ENCODE measurements around the gene SPINK13. TPM values are rescaled to one million over a fixed set of nuclear protein-coding genes. Genes with fewer than 3 reads are reported as not detected.
"Not testable (repeated sequence)": the region's sequence is repeated elsewhere in the genome, so short reads cannot be mapped to it uniquely, and the experiment has no call there.

SPINK13 gene
- total and polyA plus RNA-seq, 7 experiments from 2014 or later = not detected

DNA sequence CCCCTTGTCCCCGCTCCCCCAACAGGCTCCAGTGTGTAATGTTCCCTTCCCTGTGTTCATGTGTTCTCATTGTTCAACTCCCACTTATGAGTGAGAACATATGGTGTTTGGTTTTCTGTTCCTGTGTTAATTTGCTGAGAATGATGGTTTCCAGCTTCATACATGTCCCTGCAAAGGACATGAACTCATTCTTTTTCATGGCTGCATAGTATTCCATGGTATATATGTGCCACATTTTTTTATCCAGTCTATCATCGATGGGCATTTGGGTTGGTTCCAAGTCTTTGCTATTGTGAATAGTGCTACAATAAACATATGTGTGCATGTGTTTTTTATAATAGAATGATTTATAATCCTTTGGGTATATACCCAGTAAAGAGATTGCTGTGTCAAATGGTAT is 6.5 kb downstream of the SPINK13 start:
- peaks cover 0 to 10% (median 0%) of the 10 kb centered on the region in 5 donors for H3K27me3 Mint-ChIP-seq
- H3K27me3 ChIP-seq (ENCODE audit: control insufficient read depth in 2 of 2, insufficient read depth in 2 of 2, low read length in 2 of 2); ATAC-seq; H3K36me3 ChIP-seq (ENCODE audit: control insufficient read depth in 2 of 3, insufficient read depth in 3 of 3, low read length in 3 of 3); CTCF ChIA-PET; H3K4me3 Mint-ChIP-seq; H3K27ac ChIP-seq (ENCODE audit: low read depth, low read length); H3K27ac Mint-ChIP-seq; H3K4me1 Mint-ChIP-seq; H3K36me3 Mint-ChIP-seq; POLR2A ChIA-PET; DNase-seq; H3K9me3 ChIP-seq (ENCODE audit: control insufficient read depth in 2 of 3, low read length in 3 of 3); intact Hi-C loops (cut with micrococcal nuclease); H3K4me1 ChIP-seq (ENCODE audit: control insufficient read depth in 2 of 2, insufficient read depth in 2 of 2, low read length in 2 of 2); H3K4me3 ChIP-seq (ENCODE audit: low read length): not testable (repeated sequence)
- peaks cover 7 to 57% (median 24%) of the 10 kb centered on the region in 11 donors for H3K9me3 Mint-ChIP-seq

DNA sequence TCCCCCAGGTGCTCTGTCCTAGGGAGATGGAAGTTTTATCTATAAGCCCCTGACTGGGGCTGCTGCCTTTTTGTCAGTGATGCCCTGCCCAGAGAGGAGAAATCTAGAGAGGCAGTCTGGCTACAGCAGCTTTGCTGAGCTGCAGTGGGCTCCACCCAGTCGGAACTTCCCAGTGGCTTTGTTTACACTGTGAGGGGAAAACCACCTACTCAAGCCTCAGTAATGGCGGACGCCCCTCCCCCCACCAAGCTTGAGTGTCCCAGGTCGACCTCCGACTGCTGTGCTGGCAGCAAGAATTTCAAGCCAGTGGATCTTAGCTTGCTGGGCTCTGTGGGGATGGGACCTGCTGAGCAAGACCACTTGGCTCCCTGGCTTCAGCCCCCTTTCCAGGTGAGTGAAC is 12.3 kb downstream of the SPINK13 start:
- peaks cover 6 to 49% (median 22%) of the 10 kb centered on the region in 11 donors for H3K9me3 Mint-ChIP-seq
- H3K9me3 ChIP-seq (ENCODE audit: control insufficient read depth in 2 of 3, low read length in 3 of 3); H3K27ac ChIP-seq (ENCODE audit: low read depth, low read length); ATAC-seq; H3K4me3 ChIP-seq (ENCODE audit: low read length); DNase-seq; intact Hi-C loops (cut with micrococcal nuclease); POLR2A ChIA-PET; H3K4me3 Mint-ChIP-seq; H3K36me3 ChIP-seq (ENCODE audit: control insufficient read depth in 2 of 3, insufficient read depth in 3 of 3, low read length in 3 of 3); H3K27ac Mint-ChIP-seq; H3K4me1 ChIP-seq (ENCODE audit: control insufficient read depth in 2 of 2, insufficient read depth in 2 of 2, low read length in 2 of 2); H3K27me3 ChIP-seq (ENCODE audit: control insufficient read depth in 2 of 2, insufficient read depth in 2 of 2, low read length in 2 of 2); H3K4me1 Mint-ChIP-seq; CTCF ChIA-PET: not testable (repeated sequence)
- peaks cover 0 to 16% (median 0%) of the 10 kb centered on the region in 5 donors for H3K27me3 Mint-ChIP-seq
- peaks cover 0 to 13% (median 0%) of the 10 kb centered on the region in 5 donors for H3K36me3 Mint-ChIP-seq

DNA sequence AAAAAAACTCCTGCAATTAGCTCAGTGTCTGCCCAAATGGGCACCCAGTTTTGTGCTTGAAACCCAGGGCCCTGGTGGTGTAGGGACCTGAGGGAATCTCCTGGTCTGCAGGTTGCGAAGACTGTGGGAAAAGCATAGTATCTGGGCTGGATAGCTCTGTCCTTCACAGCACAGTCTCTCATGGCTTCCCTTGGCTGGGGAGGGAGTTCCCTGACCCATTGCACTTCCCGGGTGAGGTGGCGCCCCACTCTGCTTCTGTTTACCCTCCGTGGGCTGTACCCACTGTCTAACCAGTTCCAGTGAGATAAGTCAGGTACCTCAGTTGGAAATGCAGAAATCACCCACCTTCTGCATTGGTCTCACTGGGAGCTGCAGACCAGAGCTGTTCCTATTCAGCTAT is 12.7 kb downstream of the SPINK13 start:
- POLR2A ChIA-PET; DNase-seq; H3K27ac ChIP-seq (ENCODE audit: low read depth, low read length); H3K27me3 ChIP-seq (ENCODE audit: control insufficient read depth in 2 of 2, insufficient read depth in 2 of 2, low read length in 2 of 2); H3K36me3 ChIP-seq (ENCODE audit: control insufficient read depth in 2 of 3, insufficient read depth in 3 of 3, low read length in 3 of 3); H3K4me1 ChIP-seq (ENCODE audit: control insufficient read depth in 2 of 2, insufficient read depth in 2 of 2, low read length in 2 of 2); intact Hi-C loops (cut with micrococcal nuclease); H3K4me1 Mint-ChIP-seq; CTCF ChIA-PET; H3K9me3 ChIP-seq (ENCODE audit: control insufficient read depth in 2 of 3, low read length in 3 of 3); H3K4me3 ChIP-seq (ENCODE audit: low read length); H3K4me3 Mint-ChIP-seq; ATAC-seq; H3K27ac Mint-ChIP-seq: not testable (repeated sequence)
- Mint-ChIP-seq H3K27me3 (peaks cover 0 to 16% (median 0%) of the 10 kb centered on the region in 5 donors), H3K9me3 (peaks cover 6 to 45% (median 18%) of the 10 kb centered on the region in 11 donors), H3K36me3 (peaks cover 0 to 13% (median 0%) of the 10 kb centered on the region in 5 donors)

DNA sequence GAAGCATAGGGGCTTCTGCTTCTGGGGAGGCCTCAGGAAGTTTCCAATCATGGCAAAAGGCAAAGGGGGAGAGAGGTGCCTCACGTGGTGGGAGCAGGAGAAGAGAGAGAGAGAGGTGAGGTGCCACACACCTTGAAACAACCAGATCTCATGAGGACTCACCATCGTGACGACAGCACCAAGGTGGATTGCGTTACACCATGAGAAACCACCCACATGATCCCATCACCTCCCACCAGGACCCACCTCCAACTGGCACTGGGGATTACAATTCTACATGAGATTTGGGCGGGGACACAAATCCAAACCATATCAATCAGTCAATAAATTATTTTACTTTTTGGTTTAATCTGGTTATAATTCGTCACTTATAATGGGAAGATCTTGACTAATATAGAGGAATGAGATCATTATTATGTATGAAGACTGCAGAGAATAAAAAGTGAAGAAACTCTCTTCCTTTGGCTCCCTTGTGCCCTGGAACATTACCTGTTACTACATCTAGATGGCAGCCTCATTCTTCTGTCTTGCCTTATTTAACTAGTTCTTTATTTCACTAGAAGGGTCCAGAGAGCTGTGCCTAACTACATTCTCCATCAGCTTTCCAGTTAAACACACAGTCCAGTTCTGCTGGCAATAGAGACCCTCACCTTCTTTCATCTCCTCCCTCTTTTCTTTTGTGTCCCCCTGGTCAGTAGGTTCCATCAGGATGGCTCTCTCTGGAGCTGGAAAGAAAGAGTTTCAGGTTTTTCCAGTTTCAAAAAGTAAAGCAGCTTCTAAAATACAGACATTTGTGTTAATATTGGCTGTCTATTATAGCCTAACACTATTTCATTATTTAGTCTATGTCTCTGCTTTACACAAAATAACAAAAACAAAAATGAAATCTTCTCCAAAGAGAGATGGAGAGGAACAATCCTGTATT is 21.9 kb downstream of the SPINK13 start:
- POLR2A ChIA-PET = no interaction called here
- no peaks in the 10 kb centered on the region for H3K9me3 Mint-ChIP-seq
- Histone ChIP-seq H3K4me3 (ENCODE audit: low read length) (no peak overlapping the region), H3K36me3 (ENCODE audit: control insufficient read depth in 2 of 3, insufficient read depth in 3 of 3, low read length in 3 of 3) (no peaks in the 10 kb centered on the region), H3K27ac (ENCODE audit: low read depth, low read length) (no peak overlapping the region), H3K9me3 (ENCODE audit: control insufficient read depth in 2 of 3, low read length in 3 of 3) (no peaks in the 10 kb centered on the region), H3K4me1 (ENCODE audit: control insufficient read depth in 2 of 2, insufficient read depth in 2 of 2, low read length in 2 of 2) (no peaks in the 10 kb centered on the region), H3K27me3 (ENCODE audit: control insufficient read depth in 2 of 2, insufficient read depth in 2 of 2, low read length in 2 of 2) (no peaks in the 10 kb centered on the region)
- CTCF ChIA-PET = interaction anchor here (1.7 kb wide), 1 partner anchor 84 kb away, joined by 9 read pairs; no protein-coding TSS in a partner anchor
- H3K27me3 Mint-ChIP-seq = peaks cover 0 to 2% (median 0%) of the 10 kb centered on the region in 5 donors
- no peaks in the 10 kb centered on the region for H3K4me1 Mint-ChIP-seq
- DNase-seq (peak in 2 of 9 donors; percentile 3 to 14), ATAC-seq (peak; percentile 26)
- H3K4me3 Mint-ChIP-seq = no peak overlapping the region
- no peaks in the 10 kb centered on the region for H3K36me3 Mint-ChIP-seq
- intact Hi-C loops (cut with micrococcal nuclease) = loop anchor here (1.0 to 5.0 kb wide), 3 partner anchors 84 to 193 kb away; no protein-coding TSS in a partner anchor
- H3K27ac Mint-ChIP-seq = no peak overlapping the region

DNA sequence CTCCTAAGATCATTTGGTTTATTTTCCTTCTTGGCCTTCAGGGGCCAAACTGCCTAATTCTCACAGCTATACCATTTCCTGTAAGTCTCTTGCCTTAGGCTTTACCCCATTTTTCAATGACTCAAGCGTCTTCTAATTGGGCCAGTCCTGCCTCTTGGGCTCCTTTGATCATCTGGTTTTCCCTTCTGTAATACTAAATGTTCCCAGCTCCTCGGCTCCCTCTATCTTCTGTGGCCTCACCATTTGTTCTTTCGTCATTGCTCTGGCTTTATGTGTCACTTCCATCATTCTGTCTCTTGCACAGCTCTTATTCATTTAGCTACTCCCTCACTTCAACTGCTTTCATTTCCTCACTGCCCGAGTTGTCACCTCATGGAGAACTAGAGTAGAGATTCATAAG is 29.1 kb downstream of the SPINK13 start:
- Mint-ChIP-seq H3K4me3 (no peak overlapping the region), H3K27ac (no peak overlapping the region), H3K27me3 (peaks cover 0 to 1% (median 0%) of the 10 kb centered on the region in 5 donors), H3K36me3 (no peaks in the 10 kb centered on the region), H3K9me3 (no peaks in the 10 kb centered on the region), H3K4me1 (no peaks in the 10 kb centered on the region)
- DNase-seq (no peak), ATAC-seq (no peak)
- ChIA-PET POLR2A (no interaction called here), CTCF (no interaction called here)
- H3K27ac ChIP-seq (ENCODE audit: low read depth, low read length) = no peak overlapping the region
- H3K9me3 ChIP-seq (ENCODE audit: control insufficient read depth in 2 of 3, low read length in 3 of 3) = no peaks in the 10 kb centered on the region
- intact Hi-C loops (cut with micrococcal nuclease) = no loop called here
- H3K27me3 ChIP-seq (ENCODE audit: control insufficient read depth in 2 of 2, insufficient read depth in 2 of 2, low read length in 2 of 2) = no peaks in the 10 kb centered on the region
- H3K4me1 ChIP-seq (ENCODE audit: control insufficient read depth in 2 of 2, insufficient read depth in 2 of 2, low read length in 2 of 2) = no peaks in the 10 kb centered on the region
- H3K4me3 ChIP-seq (ENCODE audit: low read length) = no peak overlapping the region
- no peaks in the 10 kb centered on the region for H3K36me3 ChIP-seq (ENCODE audit: control insufficient read depth in 2 of 3, insufficient read depth in 3 of 3, low read length in 3 of 3)

DNA sequence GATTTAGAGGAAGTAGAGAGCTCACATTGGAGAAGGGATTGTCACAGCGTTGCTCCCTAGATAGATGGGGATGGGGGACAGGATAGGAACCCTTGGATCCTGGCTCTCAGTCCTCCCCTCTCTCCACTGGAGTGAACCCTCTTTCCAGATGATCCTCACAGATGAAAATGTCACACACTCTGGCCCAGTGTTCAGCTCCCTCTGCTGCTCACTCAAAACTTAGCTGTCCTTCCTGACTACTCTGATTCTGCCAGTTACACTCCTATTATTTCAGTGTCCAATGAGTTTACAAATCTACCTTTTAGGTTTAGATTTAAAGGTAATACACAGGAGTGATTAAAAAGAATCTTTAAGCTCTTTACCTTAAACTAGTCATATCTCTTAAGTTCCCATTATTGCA is 37.9 kb downstream of the SPINK13 start:
- peaks cover 0 to 16% (median 6%) of the 10 kb centered on the region in 11 donors for H3K9me3 Mint-ChIP-seq
- no peak for DNase-seq
- ATAC-seq = no peak
- H3K4me3 Mint-ChIP-seq = no peak overlapping the region
- no peaks in the 10 kb centered on the region for H3K4me1 Mint-ChIP-seq
- POLR2A ChIA-PET = no interaction called here
- no peaks in the 10 kb centered on the region for H3K4me1 ChIP-seq (ENCODE audit: control insufficient read depth in 2 of 2, insufficient read depth in 2 of 2, low read length in 2 of 2)
- peaks cover 0 to 15% (median 9%) of the 10 kb centered on the region in 5 donors for H3K36me3 Mint-ChIP-seq
- H3K27me3 ChIP-seq (ENCODE audit: control insufficient read depth in 2 of 2, insufficient read depth in 2 of 2, low read length in 2 of 2) = no peaks in the 10 kb centered on the region
- H3K27ac Mint-ChIP-seq = no peak overlapping the region
- intact Hi-C loops (cut with micrococcal nuclease) = no loop called here
- H3K4me3 ChIP-seq (ENCODE audit: low read length) = no peak overlapping the region
- H3K9me3 ChIP-seq (ENCODE audit: control insufficient read depth in 2 of 3, low read length in 3 of 3) = no peaks in the 10 kb centered on the region
- no peak overlapping the region for H3K27ac ChIP-seq (ENCODE audit: low read depth, low read length)
- no peaks in the 10 kb centered on the region for H3K36me3 ChIP-seq (ENCODE audit: control insufficient read depth in 2 of 3, insufficient read depth in 3 of 3, low read length in 3 of 3)
- CTCF ChIA-PET = no interaction called here
- H3K27me3 Mint-ChIP-seq = peaks cover 0 to 11% (median 0%) of the 10 kb centered on the region in 5 donors

DNA sequence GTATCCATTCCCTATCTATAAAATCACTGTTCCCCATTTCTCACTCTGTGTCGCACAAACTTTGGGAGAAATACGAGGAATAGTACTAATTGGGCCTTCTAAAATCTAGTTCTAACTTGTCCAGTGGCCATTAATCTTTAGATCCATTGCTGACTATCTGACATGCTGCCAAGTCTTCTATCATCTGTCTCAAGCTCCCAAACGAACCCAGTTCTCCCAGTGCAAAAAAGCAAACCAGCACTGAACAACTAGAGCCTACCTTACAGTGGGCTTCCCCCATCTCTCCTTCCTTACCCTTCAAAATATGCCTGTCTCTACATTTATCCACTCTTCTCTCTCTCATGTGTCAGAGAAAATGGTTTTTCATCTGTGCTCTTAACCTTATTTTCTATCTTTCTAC is 40.4 kb downstream of the SPINK13 start:
- no peaks in the 10 kb centered on the region for H3K4me1 ChIP-seq (ENCODE audit: control insufficient read depth in 2 of 2, insufficient read depth in 2 of 2, low read length in 2 of 2)
- peaks cover 0 to 11% (median 0%) of the 10 kb centered on the region in 5 donors for H3K27me3 Mint-ChIP-seq
- intact Hi-C loops (cut with micrococcal nuclease) = no loop called here
- no peaks in the 10 kb centered on the region for H3K36me3 ChIP-seq (ENCODE audit: control insufficient read depth in 2 of 3, insufficient read depth in 3 of 3, low read length in 3 of 3)
- no peak overlapping the region for H3K4me3 ChIP-seq (ENCODE audit: low read length)
- ATAC-seq (no peak), DNase-seq (no peak)
- no peak overlapping the region for H3K27ac ChIP-seq (ENCODE audit: low read depth, low read length)
- no peak overlapping the region for H3K27ac Mint-ChIP-seq
- ChIA-PET POLR2A (no interaction called here), CTCF (no interaction called here)
- no peaks in the 10 kb centered on the region for H3K27me3 ChIP-seq (ENCODE audit: control insufficient read depth in 2 of 2, insufficient read depth in 2 of 2, low read length in 2 of 2)
- peaks cover 0 to 15% (median 9%) of the 10 kb centered on the region in 5 donors for H3K36me3 Mint-ChIP-seq
- no peaks in the 10 kb centered on the region for H3K4me1 Mint-ChIP-seq
- no peaks in the 10 kb centered on the region for H3K9me3 ChIP-seq (ENCODE audit: control insufficient read depth in 2 of 3, low read length in 3 of 3)
- H3K9me3 Mint-ChIP-seq = peaks cover 0 to 16% (median 6%) of the 10 kb centered on the region in 11 donors
- no peak overlapping the region for H3K4me3 Mint-ChIP-seq
